NCI-H128 (cell line): ENCODE measurements around the gene MATN4.

Experiments
- DNase-seq: peaks from one replicate; lab custom pipeline; 2025; ENCODE audit not compliant: unreplicated experiment; lab: John Stamatoyannopoulos, UW

Gene MATN4

DNA sequence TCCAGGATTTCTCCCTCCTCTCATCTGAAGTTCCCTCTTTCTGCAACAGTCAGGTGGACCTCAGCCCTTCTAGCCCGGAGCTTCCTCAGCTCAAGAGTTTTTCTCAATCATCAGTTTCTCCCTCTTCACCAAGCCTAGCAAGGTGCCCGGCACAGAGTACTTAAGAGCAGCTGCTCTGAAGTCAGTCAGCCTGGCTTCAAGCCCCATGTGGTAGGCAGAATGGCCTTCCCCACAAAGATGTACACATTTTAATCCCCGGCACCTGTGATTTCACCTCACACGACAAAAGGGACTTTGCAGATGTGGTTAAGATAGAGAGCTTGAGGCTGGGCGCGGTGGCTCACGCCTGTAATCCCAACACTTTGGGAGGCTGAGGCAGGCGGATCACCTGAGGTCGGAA lies 16.6 kb downstream of the MATN4 start:
- DNase-seq = no peak

DNA sequence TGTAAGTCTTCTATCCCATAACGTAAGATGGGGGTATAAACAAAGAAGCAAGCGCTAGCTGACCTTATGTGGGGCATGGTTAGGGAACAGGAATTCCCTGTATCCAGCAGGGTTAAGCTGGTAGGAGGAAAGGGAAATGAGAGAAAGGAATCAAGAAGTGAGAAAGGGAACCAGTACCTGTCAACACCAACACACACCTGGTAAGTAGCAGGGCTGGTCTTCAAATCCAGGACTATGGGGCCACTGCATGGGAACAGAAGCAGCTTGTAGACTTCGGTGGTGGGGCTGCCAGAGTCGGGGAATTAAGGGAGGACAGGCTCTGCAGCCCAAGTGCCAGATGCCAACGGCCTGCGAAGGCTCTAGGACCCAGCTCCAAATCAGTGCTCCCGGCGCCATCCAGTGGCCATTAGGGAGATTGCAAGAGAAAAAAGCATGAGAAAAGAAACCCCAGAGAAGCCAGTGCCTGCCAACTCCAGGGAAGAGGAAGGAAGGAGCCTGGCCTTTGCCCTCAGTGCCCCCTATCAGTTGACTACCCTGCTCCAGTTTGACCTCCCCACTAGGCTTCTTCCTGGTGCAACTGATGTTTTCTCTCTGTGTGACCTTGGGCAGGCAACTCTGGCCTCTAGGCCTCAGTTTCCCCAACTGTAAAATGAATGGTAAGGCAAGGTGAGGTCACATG lies 17.3 kb downstream of the MATN4 start:
- DNase-seq = peak; percentile 58

DNA sequence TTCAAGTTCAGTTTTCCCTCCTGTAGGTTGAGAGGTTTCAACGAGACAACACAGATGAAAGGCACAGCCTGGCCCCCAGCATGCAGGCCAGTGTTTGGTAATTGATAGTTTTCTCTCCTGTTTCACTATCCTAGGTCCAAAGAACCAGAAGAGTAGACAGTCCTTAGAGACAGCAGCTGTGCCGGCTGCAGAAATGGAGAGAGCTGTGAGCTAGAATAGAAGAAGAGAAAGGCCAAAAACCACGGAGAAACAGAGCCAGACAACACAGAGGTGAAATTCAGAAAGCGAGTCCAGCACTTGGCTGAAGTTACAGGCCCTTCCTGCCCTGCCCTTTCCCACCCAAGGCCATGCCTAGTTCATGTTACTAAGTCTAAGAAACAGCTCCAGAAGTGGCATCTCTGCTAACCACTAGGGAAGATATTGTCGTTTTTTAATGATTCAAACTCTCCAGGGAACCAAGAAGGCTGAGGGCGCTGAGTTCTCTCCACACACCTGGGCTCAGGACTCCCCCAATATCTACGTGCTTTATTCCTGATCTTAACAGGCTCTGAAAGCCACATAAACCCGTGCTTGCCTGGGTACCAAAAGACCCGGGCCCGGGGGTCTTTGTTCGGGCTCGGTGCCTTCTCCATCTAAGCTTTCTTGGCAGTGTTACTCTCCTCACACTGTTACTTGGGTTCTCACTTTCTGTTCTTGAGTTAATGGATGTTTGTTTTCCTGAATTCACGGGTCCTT lies 18.0 kb downstream of the MATN4 start:
- DNase-seq = no peak

DNA sequence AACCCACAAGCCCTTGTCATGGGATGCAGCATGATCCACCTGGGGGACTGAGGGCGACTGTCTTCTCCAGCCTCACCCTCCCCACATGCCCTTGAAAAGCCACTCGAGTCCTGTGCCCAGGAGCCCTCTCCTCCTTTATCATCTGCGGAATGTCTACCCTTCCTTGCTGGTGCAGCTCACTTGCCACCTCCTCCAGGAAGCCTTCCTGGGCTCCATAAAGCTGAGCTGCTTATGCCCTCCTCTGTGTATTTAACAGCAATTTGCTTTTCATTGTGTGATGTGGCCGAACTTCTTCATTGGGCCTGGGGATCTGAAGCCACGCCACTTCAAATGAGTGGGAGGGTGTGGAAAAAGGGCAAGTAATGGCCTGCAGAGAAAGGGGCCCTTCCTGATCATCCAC lies 19.2 kb downstream of the MATN4 start:
- no peak for DNase-seq

DNA sequence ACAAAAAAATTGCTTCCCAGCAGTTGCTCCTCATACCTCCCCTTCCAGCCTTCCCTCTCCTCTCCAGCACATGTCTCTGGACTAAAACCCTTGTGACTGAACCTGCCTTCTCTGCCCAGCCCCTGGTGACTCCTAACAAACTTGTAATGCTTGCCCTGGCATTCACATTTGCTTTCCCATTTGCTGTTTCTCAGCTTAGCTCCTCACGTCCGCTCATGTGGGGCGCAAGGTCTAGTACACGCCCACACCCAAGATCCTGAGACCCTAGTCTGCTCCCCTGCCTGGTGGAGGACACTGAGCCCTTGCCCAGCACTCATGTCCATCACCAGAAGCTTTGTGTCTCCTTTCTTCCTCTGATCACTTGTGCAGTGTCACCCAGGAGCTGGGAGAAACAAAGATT lies 19.7 kb downstream of the MATN4 start:
- no peak for DNase-seq

DNA sequence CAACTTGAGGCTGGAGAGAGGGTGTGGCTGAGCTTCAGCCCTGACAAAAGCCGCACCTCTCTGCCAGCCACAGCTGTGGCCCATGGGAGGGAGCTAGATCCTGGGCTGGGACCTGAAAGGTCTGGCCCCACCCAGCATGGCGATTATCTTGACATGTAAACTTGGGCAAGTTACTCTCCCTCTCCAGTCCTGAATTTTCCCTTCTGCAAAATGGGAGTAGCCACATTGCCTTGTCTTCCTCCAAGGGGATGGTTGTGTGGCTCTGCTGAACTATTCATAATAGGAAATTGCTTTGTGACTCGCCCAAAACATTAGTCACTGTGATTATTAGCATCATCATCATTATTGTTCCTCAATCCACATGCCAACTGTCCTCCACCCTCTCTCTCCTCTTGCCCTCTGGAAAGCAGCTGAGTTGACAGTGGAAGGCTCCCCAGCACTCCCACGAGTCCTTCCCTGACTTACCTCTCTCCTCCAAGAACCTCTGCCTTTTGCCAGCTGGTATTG lies 24.5 kb downstream of the MATN4 start:
- DNase-seq = no peak

DNA sequence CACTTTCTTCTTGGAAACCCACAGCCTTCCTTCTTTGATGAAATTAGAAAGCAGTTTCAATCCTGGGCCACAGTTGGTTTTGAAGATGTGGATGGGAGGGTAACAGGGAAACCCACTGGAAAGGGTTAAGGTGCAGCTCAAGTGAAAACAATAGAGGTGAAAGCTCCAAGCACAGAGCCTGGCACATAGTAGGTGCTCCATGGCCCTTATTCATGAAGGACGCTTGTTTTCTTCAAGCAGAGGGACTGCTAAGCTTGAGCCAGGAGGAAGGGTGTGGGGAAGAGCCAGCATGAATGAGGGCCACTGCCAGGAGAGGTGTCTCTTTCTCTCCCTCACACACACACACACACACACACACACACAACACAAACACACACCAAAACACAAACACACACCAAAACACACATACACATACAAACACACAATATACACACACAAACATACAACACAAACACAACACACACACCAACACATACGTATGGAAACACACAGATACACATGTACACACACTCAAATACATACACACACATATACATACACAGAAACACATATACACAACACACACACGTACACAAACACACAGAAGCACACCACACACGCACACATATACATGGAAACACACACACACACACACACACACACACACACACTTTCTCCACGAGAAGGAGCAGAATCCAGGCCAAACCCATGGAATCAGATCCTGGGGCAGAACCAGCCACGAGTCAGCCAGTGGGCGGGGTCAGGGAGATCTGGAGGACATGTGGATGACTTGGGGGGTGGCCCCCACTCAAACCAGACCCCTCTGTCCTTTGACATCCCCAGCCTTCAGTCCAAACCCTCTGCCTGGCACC lies 25.2 kb downstream of the MATN4 start:
- DNase-seq = no peak

DNA sequence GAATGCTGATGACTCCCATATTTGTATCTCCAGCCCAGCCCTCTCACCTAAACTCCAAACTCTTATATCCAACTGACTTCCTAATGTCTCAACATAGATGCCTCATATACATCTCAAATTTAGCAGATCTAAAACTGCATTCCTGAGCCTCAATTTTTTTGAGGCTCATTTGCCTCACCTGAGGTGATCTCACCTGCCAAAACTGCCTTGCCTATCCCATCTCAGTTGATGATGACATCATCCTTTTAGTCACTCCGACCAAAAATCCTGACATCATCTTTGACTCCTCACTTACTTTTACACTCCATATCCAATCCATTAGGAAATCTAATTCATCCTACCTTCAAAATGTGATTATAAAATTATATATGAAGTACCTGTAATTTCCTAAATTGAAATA lies 28.1 kb downstream of the MATN4 start:
- DNase-seq = no peak

DNA sequence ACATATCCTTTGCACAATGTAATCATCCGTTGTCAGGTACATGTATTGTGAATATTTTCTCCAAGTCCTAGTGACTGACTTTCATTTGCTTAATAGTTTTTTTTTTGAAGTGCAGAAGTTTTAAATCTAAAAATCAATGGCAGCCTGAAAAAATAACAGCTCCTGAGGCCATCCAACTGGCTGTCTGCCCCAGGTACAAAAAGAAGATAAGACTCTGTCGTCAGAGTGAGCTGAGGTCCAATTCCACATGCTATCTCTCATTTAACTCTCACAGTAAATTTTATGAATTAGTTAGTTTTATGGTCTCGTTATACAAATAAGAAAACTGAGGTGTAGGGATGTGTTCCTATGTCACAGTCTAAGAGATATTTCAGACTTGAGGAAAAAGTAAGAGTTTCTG lies 32.8 kb downstream of the MATN4 start:
- no peak for DNase-seq

DNA sequence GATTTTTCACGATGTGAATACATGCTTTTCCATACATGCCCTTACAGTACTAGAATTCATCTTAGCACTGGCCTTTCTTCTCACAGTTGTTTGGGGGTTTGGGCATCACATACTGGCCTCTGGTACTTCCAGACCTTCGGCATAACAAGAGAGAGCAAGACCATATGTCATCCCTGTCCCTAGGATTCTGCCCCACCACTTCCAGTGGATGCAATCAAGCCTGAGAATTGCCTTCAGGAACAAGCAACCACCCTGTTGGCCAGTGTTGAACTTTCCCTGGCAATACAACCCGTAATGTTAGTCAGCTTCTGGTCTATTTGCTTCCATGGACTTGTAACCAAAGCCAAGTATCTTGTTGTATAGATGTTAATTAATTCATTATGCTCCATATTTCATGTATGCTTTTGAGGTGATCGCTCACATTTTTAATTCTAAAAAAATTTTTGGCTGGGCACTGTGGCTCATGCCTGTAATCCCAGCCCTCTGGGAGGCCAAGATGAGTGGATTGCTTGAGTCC lies 38.3 kb downstream of the MATN4 start:
- DNase-seq = no peak

DNA sequence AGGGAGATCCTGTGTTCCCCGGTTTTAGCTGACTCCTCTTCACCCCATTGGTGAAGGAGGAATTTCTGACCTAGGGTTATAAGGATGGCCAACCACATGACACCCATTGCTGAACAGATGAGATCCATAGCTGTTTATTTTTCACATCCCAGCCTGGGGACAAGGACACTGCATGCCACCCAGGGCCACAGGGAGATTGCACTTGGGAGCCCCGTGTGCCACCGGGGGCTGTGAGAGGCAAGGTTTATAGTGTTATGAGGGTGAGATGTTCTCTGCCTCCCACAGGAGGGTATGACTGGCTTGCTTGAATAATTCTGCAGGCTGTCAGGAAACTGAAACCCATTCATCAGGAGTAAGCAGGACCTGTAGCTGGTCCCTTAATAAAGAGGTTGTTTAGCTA lies 39.0 kb downstream of the MATN4 start:
- DNase-seq = no peak

DNA sequence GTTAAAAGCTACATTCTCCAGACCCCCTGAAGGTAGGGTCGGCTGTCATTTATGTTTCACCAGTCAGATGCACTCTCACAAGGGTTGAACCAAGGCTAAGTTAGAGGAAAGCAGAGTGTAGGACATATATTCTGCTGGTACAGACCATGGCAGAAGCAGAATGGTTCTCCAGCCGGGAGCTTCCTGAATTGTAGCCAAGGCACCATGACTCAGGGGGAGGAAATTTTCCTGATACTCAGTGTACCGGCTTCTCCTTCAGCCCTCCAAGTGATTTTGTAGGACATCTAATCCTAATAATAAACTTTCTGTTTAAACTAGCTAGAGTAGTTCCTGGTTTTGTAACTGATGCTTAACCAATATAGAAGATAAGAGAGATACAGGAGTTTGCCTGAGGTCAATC lies 39.6 kb downstream of the MATN4 start:
- no peak for DNase-seq

DNA sequence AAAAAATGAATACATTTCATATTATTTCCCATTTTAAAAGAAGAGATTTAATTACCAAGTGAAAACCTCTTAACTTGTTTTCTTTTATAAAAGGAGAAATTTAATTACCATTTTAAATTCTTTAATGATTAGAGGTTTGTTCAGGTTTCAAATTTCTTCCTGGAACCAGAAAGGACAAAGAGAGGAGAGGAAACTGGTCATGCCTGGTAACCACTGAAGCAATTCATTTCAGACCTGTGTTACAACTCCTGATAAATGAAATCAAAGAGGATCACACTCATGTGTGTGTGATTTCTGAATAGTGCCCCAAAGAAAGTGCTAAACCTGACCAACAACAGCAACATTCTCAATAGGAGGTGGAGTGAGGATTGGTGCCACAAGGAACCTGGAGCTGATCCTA lies 41.1 kb downstream of the MATN4 start:
- DNase-seq = no peak

DNA sequence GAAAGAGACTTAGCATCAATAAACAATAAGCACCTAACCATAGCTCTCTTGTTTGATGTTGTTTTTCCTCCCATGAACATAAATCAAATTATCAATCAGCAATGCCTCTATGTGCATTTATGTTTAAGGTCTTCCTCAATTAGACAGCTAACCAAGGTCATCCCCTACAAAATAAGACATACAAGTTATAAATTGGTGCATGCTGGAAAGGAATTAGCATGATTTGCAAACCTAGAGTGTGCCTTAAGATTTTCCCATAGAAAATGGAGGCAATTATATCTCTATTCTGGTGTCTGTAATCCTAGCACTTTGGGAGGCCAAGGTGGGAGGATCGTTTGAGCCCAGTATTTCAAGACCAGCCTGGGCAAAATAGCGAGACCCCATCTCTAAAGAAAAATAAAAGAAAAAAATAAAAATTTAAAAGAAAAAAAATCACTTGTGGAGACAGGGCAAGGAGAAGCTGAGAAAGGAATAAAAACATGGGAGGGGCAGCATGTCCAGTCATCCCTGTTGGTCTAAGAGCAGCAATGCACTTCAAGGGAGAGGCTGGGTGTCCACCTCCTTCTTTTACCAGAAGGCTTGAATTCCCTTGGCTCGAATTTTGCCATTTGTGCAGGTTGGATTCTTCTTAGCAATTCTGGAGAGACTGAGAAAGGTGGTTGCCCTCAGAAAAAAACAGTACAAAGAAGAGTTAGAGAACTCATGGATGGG lies 44.4 kb downstream of the MATN4 start:
- DNase-seq = no peak

DNA sequence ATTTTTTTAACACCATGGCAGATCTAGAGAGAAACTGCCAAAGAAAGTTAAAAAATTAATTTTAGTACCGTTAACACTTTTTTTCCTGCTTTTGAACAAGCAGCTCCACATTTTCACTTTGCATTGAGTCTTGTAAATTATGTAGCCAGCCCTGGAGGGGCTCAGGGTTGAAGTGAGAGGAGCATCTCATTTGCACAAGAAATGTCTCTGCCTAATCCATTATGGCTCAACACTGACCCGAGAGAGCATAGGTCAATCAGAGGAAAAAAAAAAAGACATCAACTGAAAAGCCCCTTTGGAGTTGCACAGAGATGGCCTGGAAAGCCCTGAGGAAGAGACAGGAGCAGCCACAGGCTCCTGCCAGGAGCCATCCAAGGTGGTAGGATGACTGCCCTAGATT lies 49.4 kb downstream of the MATN4 start:
- DNase-seq = no peak

DNA sequence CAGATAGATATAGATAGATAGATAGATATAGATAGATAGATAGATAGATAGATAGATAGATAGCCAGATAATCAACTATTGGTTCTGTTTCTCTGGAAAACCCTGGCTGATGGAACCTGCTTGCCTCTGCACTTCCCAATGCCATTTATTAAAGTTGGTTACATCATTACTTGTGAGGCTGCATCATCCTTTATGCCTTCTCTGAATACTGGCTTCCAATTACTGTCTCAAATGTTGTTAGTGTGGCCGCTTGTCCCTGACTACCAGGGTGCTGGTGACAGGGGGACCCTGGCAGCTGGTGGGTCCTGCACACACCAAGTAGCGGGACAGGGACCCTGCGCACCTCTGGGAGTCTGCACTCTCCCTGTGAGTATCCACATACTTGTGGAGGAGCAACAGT lies 49.8 kb downstream of the MATN4 start:
- no peak for DNase-seq

DNA sequence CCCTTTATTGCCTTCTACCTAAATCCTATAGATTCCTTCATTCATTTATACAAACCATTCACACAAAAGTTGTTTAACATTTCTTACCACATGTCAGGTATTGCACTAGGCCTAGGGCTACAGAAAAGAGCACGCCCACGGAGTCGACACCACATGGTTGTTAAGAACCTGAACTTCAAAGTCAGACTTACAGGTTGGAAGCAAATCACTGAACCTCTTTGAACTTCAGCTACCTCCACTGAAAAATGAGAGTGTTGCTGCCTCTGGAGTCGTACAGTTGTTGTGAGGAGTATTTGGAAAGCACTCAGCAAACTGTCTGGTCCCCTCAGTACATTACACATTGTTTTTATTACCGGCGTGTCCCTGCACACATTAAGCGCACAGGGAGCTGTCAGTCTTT lies 50.4 kb downstream of the MATN4 start:
- DNase-seq = no peak

DNA sequence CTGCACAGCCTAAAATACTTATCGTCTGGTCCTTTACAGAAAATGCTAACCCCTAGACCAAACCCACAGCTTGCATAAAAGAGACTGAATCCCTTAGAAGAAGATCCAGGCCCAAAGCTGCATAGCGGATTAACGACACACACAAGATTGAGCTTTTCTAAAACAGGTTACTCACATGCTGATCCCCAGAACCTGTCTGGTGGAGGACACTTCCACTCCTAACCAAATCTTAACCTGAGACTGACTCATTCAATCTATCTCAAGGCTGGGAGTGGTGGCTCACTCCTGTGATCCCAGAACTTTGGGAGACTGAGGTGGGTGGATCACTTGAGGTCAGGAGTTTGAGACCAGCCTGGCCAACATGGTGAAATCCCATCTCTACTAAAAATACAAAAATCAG lies 50.9 kb downstream of the MATN4 start:
- no peak for DNase-seq

DNA sequence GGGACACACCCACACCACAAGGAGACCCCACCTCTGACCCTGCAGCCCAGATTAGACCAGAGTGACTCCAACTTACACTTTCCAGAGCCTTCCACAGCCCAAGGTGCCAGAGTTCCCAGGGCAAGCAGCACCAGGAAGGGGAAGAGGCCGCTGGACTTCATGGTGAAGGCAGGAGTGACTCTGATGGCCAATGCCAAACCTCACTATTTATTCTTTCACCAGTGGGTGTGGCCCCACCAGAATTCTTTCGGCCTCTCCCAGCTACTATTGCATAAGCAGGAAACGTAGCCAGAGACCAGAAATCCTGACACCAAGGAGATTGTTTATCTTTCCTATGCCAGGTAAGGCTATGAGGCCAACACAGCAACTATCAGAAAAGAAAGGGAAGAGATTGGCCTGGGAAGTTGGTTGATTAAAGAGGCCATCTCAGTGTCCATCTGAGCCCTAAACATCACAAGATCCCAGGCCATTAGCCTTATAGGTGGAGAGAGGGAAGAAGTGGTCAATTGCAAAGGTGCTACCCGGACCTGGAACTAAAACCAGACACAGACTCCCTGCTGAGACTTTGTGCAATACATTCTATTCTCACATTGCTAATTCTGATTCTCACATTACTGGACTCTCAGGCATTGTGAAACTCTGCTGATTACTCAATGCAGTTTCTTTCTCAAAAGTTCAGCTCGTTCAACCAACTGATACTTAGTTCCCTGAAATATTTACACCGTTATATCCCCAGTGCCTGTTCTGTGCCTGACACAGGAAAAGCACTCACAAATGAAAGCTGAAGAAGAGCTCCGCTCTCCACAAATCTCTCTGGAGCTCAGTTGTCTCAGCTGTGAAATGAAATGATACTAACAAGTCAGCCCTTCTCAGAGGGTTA lies 53.5 kb downstream of the MATN4 start, which contains the start of gene SLPI:
Gene SLPI (minus strand): TSS at position 182 of the 880 bp plus-strand sequence. CDS start 21 bp downstream, at position 161.
- no peak for DNase-seq

DNA sequence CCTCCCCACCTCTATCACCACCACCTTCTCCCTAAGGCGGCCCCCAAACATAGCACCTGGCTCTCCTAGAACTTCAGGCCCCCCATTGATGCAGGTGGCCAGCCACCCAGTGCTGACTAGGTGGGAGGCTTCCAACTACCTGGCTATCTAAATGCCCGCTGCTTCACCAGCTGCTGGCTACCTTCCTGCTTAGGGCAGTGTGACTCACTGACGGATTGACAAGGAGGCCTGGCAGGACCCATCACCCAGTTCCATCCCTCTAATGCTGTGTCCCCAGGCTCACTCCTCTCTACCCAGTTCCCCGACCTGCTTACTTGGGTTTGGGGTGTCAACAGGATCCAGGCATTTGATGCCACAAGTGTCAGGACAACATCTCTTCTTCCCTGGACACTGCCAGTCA lies 54.8 kb downstream of the MATN4 start:
- DNase-seq = no peak
